HepG2 (cell line): ENCODE results near the gene EPN3. TPM values are rescaled to one million over a fixed set of nuclear protein-coding genes. Genes with fewer than 3 reads are reported as not detected.

Source experiments
- MIER2 ChIP-seq: IDR thresholded peaks from 2 replicates; pipeline ENCODE4 v1.6.1; 2016; ENCODE audit warnings: missing biosample characterization, missing genetic modification reagents
- REPIN1 ChIP-seq: sonication (generic); formaldehyde crosslinking; IDR thresholded peaks from 2 replicates; pipeline ENCODE4 v1.8.0; 2022; ENCODE audit warnings: missing genetic modification reagents, low read depth, mild to moderate bottlenecking, borderline replicate concordance
- ZNF101 ChIP-seq: sonication (generic); formaldehyde crosslinking; IDR thresholded peaks from 2 replicates; pipeline ENCODE4 v1.4.0; 2020; ENCODE audit warnings: mild to moderate bottlenecking, low read depth, missing genetic modification reagents, borderline replicate concordance
- ZNF781 ChIP-seq: sonication (generic); formaldehyde crosslinking; IDR thresholded peaks from 2 replicates; pipeline ENCODE4 v1.5.1; 2020; ENCODE audit warnings: borderline replicate concordance, mild to moderate bottlenecking, missing genetic modification reagents; ENCODE audit errors: not compliant biosample characterization
- polyA plus RNA-seq, 8 experiments: library from polyadenylated mRNA; depleted of rRNA in 3 of 8; stranded (reverse) in 7 of 8; unstranded in 1 of 8; fragments of >200 nt; fragmentation: Illumina TruSeq in 4 of 8; extraction: Trizol in 4 of 8; gene quantifications; 2 replicates each; pipeline versions ENCODE4 v1.2.1 to v1.2.3, GENCODE V29; 2011 to 2016; ENCODE audit warnings: low read depth in 4 of 8, missing spikeins in 1 of 8, mixed read lengths in 1 of 8; ENCODE audit not compliant: insufficient read depth in 1 of 8
- total RNA-seq, 5 experiments: library from RNA; depleted of rRNA; stranded (reverse); fragments of >200 nt; fragmentation: Illumina TruSeq; extraction: Trizol; gene quantifications; 2 replicates each; pipeline ENCODE4 v1.2.3, GENCODE V29; 2016; ENCODE audit warnings: low read depth in 1 of 5
- TF ChIP-seq, protein P1 (sequence below): sonication (generic); formaldehyde crosslinking; IDR thresholded peaks from 2 replicates; pipeline ENCODE4 v1.5.0; 2020; ENCODE audit warnings: mild to moderate bottlenecking, missing genetic modification reagents, borderline replicate concordance
- TF ChIP-seq, protein P2 (sequence below): sonication (generic); formaldehyde crosslinking; IDR thresholded peaks from 2 replicates; pipeline ENCODE4 v1.5.1; 2020; ENCODE audit warnings: mild to moderate bottlenecking, moderate library complexity, missing genetic modification reagents
- TF ChIP-seq, protein P3 (sequence below): sonication (generic); formaldehyde crosslinking; IDR thresholded peaks from 2 replicates; pipeline ENCODE4 v1.4.0; 2020; ENCODE audit warnings: missing genetic modification reagents, borderline replicate concordance

Gene EPN3
- total and polyA plus RNA-seq, 2 of the 13 experiments (the other 11 are each of a cell fraction or from before 2014, with no cell fraction given), result 0.11 to 0.95 TPM

DNA sequence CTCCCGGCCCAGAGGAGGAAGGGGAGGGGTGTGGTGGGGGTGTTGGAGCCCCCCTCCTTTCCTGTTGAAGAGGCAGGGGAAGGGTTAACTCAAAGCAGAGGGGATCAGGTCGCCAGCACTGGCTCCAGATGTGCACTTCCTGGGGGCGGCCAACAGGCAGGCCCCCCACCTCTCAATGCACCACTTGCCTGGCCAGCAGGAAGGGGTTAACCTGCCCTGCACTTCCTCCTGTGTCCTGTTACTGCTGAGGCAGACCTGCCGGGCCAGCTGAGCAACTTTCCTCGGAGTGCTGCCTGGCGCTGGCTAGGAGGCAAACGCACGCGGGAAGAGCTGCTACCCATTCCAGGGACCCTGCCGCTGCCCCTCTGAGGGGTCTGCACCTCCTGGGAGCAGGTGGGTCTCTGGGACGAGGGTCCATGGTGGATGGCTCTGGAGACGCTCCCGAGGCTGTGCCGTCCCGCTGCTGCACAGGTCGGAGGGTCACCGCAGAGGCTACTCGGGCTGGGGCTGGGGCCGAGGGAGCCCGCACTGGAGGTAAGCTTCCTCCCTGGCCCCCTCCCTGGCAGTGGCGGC is at the start of gene EPN3 (continued):
- TF ChIP-seq, protein P1, sequence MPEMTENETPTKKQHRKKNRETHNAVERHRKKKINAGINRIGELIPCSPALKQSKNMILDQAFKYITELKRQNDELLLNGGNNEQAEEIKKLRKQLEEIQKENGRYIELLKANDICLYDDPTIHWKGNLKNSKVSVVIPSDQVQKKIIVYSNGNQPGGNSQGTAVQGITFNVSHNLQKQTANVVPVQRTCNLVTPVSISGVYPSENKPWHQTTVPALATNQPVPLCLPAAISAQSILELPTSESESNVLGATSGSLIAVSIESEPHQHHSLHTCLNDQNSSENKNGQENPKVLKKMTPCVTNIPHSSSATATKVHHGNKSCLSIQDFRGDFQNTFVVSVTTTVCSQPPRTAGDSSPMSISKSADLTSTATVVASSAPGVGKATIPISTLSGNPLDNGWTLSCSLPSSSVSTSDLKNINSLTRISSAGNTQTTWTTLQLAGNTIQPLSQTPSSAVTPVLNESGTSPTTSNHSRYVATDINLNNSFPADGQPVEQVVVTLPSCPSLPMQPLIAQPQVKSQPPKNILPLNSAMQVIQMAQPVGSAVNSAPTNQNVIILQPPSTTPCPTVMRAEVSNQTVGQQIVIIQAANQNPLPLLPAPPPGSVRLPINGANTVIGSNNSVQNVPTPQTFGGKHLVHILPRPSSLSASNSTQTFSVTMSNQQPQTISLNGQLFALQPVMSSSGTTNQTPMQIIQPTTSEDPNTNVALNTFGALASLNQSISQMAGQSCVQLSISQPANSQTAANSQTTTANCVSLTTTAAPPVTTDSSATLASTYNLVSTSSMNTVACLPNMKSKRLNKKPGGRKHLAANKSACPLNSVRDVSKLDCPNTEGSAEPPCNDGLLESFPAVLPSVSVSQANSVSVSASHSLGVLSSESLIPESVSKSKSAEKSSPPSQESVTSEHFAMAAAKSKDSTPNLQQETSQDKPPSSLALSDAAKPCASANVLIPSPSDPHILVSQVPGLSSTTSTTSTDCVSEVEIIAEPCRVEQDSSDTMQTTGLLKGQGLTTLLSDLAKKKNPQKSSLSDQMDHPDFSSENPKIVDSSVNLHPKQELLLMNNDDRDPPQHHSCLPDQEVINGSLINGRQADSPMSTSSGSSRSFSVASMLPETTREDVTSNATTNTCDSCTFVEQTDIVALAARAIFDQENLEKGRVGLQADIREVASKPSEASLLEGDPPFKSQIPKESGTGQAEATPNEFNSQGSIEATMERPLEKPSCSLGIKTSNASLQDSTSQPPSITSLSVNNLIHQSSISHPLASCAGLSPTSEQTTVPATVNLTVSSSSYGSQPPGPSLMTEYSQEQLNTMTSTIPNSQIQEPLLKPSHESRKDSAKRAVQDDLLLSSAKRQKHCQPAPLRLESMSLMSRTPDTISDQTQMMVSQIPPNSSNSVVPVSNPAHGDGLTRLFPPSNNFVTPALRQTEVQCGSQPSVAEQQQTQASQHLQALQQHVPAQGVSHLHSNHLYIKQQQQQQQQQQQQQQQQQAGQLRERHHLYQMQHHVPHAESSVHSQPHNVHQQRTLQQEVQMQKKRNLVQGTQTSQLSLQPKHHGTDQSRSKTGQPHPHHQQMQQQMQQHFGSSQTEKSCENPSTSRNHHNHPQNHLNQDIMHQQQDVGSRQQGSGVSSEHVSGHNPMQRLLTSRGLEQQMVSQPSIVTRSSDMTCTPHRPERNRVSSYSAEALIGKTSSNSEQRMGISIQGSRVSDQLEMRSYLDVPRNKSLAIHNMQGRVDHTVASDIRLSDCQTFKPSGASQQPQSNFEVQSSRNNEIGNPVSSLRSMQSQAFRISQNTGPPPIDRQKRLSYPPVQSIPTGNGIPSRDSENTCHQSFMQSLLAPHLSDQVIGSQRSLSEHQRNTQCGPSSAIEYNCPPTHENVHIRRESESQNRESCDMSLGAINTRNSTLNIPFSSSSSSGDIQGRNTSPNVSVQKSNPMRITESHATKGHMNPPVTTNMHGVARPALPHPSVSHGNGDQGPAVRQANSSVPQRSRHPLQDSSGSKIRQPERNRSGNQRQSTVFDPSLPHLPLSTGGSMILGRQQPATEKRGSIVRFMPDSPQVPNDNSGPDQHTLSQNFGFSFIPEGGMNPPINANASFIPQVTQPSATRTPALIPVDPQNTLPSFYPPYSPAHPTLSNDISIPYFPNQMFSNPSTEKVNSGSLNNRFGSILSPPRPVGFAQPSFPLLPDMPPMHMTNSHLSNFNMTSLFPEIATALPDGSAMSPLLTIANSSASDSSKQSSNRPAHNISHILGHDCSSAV (CRISPR knock-in tag), result no peak
- TF ChIP-seq ZNF781 (CRISPR knock-in tag) (no peak), ZNF101 (CRISPR knock-in tag) (no peak), REPIN1 (CRISPR knock-in tag) (no peak), MIER2 (CRISPR knock-in tag) (no peak)
- TF ChIP-seq, protein P2, sequence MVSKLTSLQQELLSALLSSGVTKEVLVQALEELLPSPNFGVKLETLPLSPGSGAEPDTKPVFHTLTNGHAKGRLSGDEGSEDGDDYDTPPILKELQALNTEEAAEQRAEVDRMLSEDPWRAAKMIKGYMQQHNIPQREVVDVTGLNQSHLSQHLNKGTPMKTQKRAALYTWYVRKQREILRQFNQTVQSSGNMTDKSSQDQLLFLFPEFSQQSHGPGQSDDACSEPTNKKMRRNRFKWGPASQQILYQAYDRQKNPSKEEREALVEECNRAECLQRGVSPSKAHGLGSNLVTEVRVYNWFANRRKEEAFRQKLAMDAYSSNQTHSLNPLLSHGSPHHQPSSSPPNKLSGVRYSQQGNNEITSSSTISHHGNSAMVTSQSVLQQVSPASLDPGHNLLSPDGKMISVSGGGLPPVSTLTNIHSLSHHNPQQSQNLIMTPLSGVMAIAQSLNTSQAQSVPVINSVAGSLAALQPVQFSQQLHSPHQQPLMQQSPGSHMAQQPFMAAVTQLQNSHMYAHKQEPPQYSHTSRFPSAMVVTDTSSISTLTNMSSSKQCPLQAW, result no peak
- TF ChIP-seq, protein P3, sequence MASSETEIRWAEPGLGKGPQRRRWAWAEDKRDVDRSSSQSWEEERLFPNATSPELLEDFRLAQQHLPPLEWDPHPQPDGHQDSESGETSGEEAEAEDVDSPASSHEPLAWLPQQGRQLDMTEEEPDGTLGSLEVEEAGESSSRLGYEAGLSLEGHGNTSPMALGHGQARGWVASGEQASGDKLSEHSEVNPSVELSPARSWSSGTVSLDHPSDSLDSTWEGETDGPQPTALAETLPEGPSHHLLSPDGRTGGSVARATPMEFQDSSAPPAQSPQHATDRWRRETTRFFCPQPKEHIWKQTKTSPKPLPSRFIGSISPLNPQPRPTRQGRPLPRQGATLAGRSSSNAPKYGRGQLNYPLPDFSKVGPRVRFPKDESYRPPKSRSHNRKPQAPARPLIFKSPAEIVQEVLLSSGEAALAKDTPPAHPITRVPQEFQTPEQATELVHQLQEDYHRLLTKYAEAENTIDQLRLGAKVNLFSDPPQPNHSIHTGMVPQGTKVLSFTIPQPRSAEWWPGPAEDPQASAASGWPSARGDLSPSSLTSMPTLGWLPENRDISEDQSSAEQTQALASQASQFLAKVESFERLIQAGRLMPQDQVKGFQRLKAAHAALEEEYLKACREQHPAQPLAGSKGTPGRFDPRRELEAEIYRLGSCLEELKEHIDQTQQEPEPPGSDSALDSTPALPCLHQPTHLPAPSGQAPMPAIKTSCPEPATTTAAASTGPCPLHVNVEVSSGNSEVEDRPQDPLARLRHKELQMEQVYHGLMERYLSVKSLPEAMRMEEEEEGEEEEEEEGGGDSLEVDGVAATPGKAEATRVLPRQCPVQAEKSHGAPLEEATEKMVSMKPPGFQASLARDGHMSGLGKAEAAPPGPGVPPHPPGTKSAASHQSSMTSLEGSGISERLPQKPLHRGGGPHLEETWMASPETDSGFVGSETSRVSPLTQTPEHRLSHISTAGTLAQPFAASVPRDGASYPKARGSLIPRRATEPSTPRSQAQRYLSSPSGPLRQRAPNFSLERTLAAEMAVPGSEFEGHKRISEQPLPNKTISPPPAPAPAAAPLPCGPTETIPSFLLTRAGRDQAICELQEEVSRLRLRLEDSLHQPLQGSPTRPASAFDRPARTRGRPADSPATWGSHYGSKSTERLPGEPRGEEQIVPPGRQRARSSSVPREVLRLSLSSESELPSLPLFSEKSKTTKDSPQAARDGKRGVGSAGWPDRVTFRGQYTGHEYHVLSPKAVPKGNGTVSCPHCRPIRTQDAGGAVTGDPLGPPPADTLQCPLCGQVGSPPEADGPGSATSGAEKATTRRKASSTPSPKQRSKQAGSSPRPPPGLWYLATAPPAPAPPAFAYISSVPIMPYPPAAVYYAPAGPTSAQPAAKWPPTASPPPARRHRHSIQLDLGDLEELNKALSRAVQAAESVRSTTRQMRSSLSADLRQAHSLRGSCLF, result no peak
